ENCODE data around the gene HSF5. TPM values are rescaled to one million over a fixed set of nuclear protein-coding genes. Genes with fewer than 3 reads are reported as not detected.
"Not testable (repeated sequence)": the region's sequence is repeated elsewhere in the genome, so short reads cannot be mapped to it uniquely, and the experiment has no call there.

Gene HSF5
- total RNA-seq, 1 experiment from 2014 or later: not detected

DNA sequence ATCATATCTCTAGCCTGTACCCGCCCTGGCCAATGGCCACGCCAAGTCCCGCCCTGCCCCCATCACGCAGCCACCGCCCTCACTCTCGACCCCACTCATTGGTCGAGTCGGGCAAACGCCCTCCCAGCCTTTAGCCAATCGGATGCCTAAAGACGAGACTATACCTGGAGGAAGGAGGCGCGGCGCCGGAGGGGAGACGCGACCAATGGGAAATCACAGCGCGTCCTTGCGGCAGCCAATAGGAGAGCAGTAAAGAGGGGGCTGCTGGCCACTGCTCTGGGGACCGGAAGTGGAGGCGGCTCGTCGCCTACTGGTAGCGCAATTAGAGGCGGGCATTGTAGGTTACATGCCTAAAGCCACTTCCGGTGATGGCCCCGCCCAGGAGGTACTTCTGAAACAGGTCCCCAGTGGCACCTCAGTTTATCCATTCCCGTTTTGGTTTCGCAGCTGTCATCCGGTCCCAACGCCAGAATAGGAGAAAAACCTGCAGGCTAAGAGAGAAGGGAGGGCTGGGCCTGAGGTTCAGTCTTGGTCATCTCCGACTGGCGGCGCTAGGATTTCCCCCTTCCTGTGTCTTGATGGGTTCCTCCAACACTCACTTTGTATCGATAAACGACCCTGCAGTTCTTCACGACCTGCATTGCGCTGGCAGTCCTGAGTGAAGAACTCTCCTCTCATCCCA lies 29.9 kb upstream of the HSF5 start:
- in situ Hi-C loops (cut with HindIII; ENCODE audit: low sequenced_read_pairs): no loop called here
- DNase-seq (ENCODE audit: low spot score): peak; percentile 100

DNA sequence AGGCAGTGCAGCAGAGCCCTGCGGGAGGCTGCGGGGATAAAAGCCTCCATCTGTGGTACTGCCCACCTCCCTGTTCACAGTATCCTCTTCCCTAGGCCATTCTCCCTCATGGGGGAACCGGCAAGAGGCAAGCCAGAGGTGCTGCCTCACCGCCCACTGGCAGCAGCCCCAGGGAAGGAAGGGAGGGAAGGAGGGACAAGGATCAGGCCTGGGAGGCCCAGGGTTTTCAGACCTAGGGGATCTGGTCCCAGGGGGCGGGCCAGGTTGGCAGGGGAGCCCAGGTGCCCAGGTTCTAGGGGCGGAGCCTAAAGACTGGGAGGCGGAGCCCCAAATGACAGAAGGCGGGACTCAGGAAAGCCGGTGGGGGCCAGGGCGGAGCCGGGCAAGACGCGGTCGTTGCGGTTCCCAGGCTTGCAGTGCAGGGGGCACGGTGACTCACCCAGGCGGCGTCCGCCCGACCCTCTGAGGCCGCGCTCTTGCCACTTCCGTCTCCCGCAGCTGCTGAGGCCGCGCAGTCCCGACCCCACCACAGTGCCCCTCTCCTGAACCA lies 29.2 kb upstream of the HSF5 start:
- in situ Hi-C loops (cut with HindIII; ENCODE audit: low sequenced_read_pairs): no loop called here
- no peak for DNase-seq (ENCODE audit: low spot score)

GRCh38 chr17:58516644-58517377 lies 28.6 kb upstream of the HSF5 start:
- DNase-seq (ENCODE audit: low spot score): peak; percentile 9
- in situ Hi-C loops (cut with HindIII; ENCODE audit: low sequenced_read_pairs): no loop called here

- DNase-seq (ENCODE audit: low spot score): no peak
- in situ Hi-C loops (cut with HindIII; ENCODE audit: low sequenced_read_pairs): no loop called here
Observed at GRCh38 chr17:58515286-58515685, 27.1 kb upstream of the HSF5 start.

GRCh38 chr17:58514770-58515157 lies 26.6 kb upstream of the HSF5 start:
- DNase-seq (ENCODE audit: low spot score): no peak
- in situ Hi-C loops (cut with HindIII; ENCODE audit: low sequenced_read_pairs): no loop called here

DNA sequence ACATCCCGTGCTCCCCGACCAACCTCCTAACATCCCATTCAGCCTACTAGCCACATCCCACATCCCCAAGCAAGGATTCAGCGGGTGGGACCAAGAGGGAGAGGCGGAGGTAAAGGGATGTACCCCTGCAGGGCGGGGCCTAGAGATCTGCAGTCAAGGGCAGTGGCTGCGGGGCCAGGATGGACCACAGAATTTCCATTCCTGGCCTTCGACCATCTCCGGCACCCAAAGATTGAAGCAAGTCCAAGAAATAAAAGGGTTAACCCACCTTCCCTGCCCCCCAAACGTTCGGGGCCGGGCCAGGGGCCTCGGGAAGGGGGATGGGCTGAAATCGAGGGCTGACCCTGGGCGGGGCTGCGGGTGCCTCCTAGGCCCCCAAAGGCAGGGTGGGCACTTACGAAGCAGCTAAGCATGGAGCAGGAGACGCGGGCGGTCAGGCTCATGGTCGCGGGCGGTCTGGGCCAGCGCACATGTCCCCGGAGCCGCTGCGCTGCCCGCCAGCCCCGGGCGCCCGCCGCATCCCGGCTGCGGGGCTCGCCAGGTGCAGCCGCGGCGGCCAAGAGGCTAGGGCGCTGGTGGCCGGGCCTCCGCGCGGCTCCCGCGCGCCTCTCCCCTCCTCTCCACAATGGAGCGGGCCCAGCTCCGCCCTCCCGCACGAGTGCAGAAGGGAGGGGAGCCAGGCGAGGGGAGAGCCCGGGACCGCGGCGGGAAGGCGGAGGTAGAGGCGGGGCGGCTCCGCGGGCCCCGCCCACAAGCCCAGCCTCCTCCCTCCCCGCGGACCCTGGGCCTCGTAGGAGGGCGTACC lies 26.0 kb upstream of the HSF5 start, which contains the start of gene MTMR4:
Gene MTMR4 (minus strand): TSS at position 674 of the 805 bp plus-strand sequence. CDS start 231 bp downstream, at position 443.
- DNase-seq (ENCODE audit: low spot score): peak; percentile 89
- in situ Hi-C loops (cut with HindIII; ENCODE audit: low sequenced_read_pairs): no loop called here

- in situ Hi-C loops (cut with HindIII; ENCODE audit: low sequenced_read_pairs): no loop called here
- DNase-seq (ENCODE audit: low spot score): no peak
Observed at GRCh38 chr17:58513267-58513964, 25.2 kb upstream of the HSF5 start.

GRCh38 chr17:58510075-58510474 lies 21.9 kb upstream of the HSF5 start:
- DNase-seq (ENCODE audit: low spot score): no peak
- in situ Hi-C loops (cut with HindIII; ENCODE audit: low sequenced_read_pairs): no loop called here

DNA sequence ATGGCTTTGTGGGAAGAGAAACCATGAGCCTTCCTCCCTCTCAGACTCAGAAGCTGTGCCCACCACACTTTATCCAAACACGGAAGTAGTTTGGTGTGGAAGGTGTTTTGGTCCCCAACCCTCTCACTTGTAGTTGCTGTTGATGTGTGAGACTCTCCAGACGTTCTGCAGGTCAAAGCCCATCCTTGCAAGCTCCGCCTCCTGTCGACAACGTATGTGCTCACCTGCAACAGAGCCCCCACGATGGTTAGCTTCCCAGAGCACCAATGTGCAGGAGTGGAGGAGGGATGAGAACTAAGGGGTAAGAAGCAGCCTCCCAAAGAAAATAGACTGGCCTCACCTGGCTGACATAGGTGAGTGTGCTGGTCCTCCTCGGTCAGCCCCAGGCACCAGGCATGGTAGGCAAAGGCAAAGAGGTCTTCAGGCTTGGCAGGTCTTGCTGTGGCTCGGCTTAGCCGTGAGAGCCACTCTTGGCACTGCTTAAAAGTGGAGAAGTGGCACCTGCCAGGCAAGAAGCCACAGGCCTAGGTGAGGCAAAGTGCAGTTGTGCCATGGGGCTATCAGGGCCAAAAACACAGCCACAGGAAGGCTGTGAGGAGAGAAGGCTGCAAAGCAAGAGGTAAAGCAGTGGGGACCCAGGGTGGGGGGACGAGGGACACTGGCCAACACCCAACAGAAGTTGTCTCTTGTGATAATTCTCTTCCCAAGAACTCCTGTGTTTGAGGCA lies 20.3 kb upstream of the HSF5 start:
- DNase-seq (ENCODE audit: low spot score): no peak
- in situ Hi-C loops (cut with HindIII; ENCODE audit: low sequenced_read_pairs): no loop called here

GRCh38 chr17:58507123-58507634 lies 19.0 kb upstream of the HSF5 start:
- peak; percentile 39 for DNase-seq (ENCODE audit: low spot score)
- in situ Hi-C loops (cut with HindIII; ENCODE audit: low sequenced_read_pairs): no loop called here

- no peak for DNase-seq (ENCODE audit: low spot score)
- in situ Hi-C loops (cut with HindIII; ENCODE audit: low sequenced_read_pairs): no loop called here
Observed at GRCh38 chr17:58506354-58507080, 18.3 kb upstream of the HSF5 start.

DNA sequence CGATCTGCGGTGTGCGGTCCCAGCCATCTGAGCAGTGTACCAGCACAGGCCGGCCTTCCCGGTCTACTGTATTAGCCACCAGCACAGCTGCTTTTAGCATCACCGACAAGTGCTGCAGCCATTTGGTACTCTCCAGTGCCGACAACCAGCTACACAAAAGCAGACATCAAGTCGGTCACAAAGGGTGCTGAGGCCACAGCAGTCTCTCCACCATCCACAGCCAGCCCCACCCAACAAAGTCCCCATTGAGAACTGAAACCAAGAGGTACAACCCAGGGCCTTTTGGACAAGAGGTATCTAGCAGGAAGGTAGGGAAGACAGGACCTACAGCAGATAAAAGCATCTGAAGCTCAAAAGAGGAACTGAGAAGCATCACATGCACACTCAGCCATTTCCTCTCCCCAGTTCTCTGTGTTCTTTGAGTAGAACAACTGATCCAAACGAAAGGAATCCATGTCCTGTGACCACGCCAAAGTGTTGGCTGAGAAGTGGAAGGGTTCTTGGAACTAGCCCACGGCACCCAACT lies 16.7 kb upstream of the HSF5 start:
- DNase-seq (ENCODE audit: low spot score): no peak
- in situ Hi-C loops (cut with HindIII; ENCODE audit: low sequenced_read_pairs): no loop called here

DNA sequence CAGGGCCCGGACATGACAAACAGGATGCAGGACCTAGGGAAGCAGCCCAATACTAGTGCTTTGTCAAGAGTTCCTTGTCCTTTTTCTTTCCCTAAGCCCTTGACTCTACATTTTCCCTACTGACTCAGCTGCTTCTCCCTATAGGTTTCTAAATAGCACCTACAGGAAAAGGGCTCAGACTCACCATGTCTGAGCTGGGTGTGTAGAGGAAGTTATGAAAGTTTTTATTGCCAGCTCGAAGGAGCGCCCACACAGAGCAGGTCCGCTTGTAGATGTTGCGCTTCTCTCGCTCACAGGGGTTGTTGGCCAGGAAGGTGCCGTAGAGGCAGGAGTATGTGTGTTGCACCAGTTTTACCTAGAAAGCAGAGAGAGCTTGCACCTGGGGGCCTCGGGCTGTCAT lies 15.7 kb upstream of the HSF5 start:
- no peak for DNase-seq (ENCODE audit: low spot score)
- in situ Hi-C loops (cut with HindIII; ENCODE audit: low sequenced_read_pairs): no loop called here

GRCh38 chr17:58503134-58503533 lies 14.9 kb upstream of the HSF5 start:
- DNase-seq (ENCODE audit: low spot score); in situ Hi-C loops (cut with HindIII; ENCODE audit: low sequenced_read_pairs): not testable (repeated sequence)

DNA sequence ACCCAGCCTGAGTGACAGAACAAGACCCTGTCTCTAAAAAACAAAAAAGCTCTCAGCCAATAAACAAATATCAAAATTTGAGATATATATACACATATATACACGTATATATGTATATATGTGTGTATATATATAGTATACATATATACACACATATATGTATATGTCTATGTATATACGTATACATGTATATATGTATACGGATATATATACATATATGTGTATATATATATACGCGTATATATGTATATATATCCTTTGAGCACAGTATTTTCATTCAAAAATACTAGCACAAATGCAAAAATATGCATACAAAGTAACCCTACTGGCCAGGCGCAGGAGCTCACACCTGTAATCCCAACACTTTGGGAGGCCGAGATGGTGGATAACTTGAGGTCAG lies 13.2 kb upstream of the HSF5 start:
- in situ Hi-C loops (cut with HindIII; ENCODE audit: low sequenced_read_pairs): no loop called here
- DNase-seq (ENCODE audit: low spot score): no peak

DNA sequence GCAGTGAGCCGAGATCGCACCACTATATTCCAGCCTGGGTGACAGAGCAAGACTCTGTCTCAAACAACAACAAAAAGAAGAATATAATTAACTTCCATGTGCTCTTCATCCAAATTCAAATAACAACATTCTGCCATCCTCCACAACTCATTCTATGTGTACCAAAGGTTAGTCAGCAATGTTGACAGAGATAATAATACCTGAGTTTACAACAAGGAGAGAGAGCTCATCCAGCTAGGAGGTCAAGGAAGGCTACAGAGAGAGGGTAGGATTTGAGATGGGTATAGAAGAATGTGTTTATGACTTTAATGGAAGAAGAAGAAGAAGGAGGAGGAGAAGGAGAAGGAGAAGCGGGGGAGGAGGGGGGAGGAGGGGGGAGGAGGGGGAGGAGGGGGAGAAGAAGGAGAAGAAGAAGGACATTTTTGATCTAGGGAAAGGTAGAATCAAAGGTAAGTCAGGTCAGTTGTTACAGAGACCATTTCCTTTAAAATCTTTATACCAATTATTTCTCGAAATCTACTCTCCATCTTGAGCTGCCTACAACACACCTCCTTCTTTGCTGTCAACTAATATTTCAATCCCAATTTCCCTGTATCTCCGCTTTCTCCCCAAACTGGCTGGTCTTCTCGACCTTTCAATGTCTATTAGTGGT lies 10.1 kb upstream of the HSF5 start:
- in situ Hi-C loops (cut with HindIII; ENCODE audit: low sequenced_read_pairs): no loop called here
- DNase-seq (ENCODE audit: low spot score): no peak

GRCh38 chr17:58493506-58493905 lies 5.3 kb upstream of the HSF5 start:
- no peak for DNase-seq (ENCODE audit: low spot score)
- in situ Hi-C loops (cut with HindIII; ENCODE audit: low sequenced_read_pairs): no loop called here

Measured in G401 (cell line).